Right lobe of liver (tissue), 4 donors: Measurements from ENCODE around the gene PAX8.

Source experiments
- POLR2A ChIP-seq: fragments of 450-650 bp; IDR thresholded peaks from one replicate; pipeline ENCODE4 v1.6.1; 2017; ENCODE audit warnings: antibody characterized with exemption, mild to moderate bottlenecking
- TF ChIP-seq, protein P1 (sequence below), 4 donors: fragments of 200-600 bp in 3 of 4; fragments of 450-650 bp in 1 of 4; IDR thresholded peaks; one replicate each; pipeline versions ENCODE4 v1.5.1 to v1.8.0; 2016 to 2022; ENCODE audit warnings: antibody characterized with exemption in 4 of 4, mild to moderate bottlenecking in 2 of 4
- donor health status: DM: no; HTN: no; CAD: no.
- donor health status: DM: no; HTN: no; CAD: no.
- donor health status: DM: no; HTN: yes; CAD: no.

DNA sequence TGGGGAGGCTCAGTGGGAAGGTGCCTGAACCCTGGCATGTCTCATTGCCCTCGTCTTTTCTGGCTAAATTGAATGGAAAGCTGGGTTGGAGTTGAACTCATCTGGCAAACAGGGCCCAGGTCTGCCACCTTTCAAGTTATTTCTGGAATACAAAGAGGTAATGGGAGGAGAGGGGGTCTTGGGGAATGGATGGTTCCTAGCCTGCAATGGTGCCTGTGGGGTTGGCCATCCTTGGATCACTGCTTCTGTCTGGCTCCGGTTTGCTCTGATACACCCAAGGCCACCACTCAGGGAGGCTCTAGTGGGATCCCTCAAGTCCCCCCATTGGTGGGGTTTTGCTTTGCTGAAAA is 59.7 kb downstream of the PAX8 start:
- TF ChIP-seq, protein P1, sequence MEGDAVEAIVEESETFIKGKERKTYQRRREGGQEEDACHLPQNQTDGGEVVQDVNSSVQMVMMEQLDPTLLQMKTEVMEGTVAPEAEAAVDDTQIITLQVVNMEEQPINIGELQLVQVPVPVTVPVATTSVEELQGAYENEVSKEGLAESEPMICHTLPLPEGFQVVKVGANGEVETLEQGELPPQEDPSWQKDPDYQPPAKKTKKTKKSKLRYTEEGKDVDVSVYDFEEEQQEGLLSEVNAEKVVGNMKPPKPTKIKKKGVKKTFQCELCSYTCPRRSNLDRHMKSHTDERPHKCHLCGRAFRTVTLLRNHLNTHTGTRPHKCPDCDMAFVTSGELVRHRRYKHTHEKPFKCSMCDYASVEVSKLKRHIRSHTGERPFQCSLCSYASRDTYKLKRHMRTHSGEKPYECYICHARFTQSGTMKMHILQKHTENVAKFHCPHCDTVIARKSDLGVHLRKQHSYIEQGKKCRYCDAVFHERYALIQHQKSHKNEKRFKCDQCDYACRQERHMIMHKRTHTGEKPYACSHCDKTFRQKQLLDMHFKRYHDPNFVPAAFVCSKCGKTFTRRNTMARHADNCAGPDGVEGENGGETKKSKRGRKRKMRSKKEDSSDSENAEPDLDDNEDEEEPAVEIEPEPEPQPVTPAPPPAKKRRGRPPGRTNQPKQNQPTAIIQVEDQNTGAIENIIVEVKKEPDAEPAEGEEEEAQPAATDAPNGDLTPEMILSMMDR (IDR thresholded peaks at IDR 0.05) = no peak
- TF ChIP-seq POLR2A = no peak
